Stimulated activated CD8-positive, alpha-beta memory T cell treated with anti-CD3 and anti-CD28 coated beads, Interleukin-15, amount 100 ng/mL, for 48 hours (primary cell): ENCODE results near the gene ALS2CL.

Source experiments
- DNase-seq, 2 donors: peaks; one replicate each; pipeline ENCODE4 v3.0.0-alpha.2; 2020; ENCODE audit warnings: low read depth in 2 of 2

Gene ALS2CL

GRCh38 chr3:46676601-46677410 is 16.7 kb downstream of the ALS2CL start:
- no peak for DNase-seq

- no peak for DNase-seq
Observed at GRCh38 chr3:46675843-46676567, 17.5 kb downstream of the ALS2CL start.

DNA sequence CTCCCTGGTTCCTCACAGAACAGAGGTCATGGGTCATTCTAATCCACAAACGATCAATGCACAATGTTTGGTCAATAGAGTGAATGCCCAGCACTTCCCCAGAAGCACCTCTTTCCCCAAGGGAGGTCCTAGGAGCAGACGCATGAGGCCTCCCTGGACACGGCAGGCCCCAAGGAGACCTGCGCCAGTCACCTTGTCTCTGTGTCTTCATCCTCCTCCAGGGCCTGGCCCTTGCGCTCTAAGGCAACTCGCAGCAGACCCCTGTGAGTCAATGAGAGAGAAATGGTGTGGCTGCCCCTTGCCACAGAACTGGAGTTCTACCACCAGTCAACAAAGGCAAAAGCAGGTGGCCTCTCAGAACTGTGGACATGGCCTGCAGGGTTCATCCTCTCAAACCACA is 18.1 kb downstream of the ALS2CL start:
- no peak for DNase-seq

GRCh38 chr3:46674031-46674845 is 19.2 kb downstream of the ALS2CL start:
- no peak for DNase-seq

GRCh38 chr3:46673151-46674030 is 20.1 kb downstream of the ALS2CL start:
- no peak for DNase-seq

GRCh38 chr3:46672349-46672695 is 21.2 kb downstream of the ALS2CL start:
- DNase-seq: no peak

DNA sequence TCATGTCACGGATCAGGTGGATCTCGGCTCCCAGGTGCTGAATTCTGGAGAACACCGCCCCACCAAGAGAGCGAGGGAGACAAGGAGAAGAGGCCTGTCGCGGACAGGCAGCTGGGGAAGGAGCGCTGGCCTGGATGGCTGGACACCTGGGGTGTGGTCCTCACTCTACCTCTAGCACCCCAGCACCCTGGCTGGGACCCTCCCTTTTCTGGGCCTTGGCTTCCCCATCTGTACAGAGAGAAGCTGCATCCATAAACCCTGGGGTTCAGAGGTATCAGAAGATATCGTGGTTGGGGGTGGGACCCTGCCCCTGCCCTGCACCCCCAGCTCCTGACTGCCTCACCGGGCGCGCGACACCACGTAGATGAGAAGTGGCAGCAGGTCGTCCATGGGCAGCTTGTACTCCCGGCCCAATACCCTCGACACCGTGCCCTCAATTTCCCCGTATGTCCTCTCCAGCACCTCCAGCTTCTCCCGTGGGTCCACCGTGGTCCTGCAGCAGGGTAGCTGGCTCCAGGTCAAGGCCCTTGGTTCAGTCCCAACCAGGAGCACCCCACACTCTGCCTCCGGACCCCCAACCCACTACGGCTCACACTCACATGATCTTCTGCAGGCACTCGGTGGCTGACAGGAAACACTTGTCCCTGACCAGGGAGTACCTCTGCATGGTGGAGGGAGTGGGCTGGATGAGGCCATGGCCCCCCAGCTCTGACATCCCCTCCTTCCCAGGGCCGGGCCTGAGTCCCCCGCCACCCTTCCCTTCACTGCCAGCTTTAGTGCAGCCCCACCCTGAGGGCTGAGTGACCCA is 21.7 kb downstream of the ALS2CL start:
- no peak for DNase-seq

DNA sequence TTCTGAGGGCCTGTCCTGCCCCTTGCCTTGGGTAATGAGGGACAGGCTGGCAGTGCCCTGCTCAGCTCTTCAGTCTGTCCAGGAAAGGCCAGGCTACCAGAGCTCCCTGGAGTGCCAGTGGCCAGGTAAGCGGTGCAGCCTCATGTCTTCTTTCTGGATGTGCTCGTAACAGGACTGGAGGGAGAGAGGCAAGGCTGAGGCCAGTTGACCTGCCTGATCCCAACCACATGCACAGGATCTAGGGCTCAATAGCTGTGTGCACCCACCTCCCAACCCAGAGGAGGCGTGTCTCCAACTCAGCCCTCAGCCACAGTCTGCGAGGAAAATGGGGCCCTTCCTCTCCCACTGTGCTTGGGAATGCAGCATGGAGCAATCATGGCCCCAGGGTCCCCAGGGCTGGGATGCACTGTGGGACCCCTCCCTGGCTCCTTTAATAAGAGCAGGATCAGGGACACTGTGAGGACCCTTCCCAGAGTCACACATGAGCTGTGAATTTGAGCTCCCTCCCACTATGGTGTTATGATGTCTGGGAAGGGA is 22.5 kb downstream of the ALS2CL start:
- DNase-seq: no peak

- no peak for DNase-seq
Observed at GRCh38 chr3:46670000-46670890, 23.2 kb downstream of the ALS2CL start.

GRCh38 chr3:46669191-46669999 is 24.1 kb downstream of the ALS2CL start:
- no peak for DNase-seq

DNA sequence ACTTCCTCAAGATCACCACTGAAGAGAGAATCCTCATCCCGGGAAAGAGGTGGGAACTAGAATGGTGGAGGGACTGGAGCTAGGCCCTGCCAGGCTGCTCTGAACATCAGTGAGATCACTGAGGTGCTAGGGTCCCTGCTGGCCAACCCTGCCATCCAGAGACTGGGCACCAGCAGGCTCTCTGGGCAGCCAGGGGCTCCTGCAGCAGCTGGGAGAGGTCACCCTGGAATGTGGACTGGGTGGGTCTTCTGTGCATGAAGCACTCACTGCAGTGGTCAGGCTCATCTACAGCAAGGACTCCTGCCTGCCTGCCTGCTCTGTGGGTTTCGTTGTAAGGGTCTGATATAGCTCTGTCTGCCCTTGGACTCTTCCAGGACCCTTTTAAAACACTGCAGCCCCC is 24.9 kb downstream of the ALS2CL start:
- no peak for DNase-seq

GRCh38 chr3:46668116-46668515 is 25.4 kb downstream of the ALS2CL start:
- no peak for DNase-seq

DNA sequence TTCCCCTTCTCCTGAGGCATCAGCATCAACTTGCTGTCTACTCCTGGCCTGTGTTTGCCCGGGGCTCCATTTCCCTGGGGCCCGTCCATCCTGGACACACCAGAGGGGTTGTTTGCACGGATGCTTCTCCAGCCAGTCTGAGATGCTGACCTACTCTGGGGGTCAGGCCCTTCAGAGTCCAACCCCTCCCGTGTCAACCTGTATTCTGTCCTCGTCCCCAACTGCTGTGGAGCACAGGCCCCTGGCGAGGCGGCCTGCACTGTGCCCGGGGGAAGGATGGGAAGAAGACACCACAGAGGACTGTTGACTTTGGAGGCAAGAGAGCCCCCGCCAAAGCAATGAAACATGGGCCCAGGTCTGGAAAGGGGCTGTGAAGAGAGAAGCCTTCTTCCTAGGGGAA is 25.8 kb downstream of the ALS2CL start:
- no peak for DNase-seq

DNA sequence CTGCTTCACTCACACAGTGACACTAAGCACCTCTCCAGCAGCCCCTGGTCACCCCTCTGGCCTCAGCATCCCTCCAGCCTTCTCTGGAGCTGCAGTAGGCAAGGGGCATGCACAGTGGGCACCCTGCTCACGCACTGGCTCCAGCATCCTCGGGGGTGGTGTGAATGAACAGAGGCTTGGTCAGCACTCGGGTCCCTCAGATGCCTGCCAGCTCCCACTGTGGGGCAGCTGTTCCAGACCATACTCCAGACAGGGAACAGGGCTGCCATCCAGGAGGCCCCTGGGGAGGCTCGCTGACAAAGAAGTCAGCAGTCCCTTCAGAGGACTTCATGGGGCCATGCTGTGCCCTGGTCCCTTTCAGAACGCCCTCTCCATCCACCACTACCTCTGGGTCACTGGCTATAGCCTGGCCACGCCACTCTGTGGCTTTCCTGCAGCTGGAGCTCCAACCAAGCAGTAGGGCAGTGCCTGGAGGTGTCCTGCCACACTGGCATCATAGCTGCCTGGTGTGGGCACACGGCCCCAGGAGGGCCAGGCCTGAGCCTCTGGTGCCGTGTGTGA is 26.3 kb downstream of the ALS2CL start:
- DNase-seq: no peak

GRCh38 chr3:46666453-46666845 is 27.0 kb downstream of the ALS2CL start:
- DNase-seq: no peak

- DNase-seq: no peak
Observed at GRCh38 chr3:46665763-46666452, 27.6 kb downstream of the ALS2CL start.

GRCh38 chr3:46664971-46665762 is 28.3 kb downstream of the ALS2CL start:
- DNase-seq: no peak
